OCI-LY3 (cell line): ENCODE measurements around the gene PNMA6E.

Source experiments
- H2AFZ ChIP-seq: fragments of 200-600, 300-600 bp; shearing (Covaris generic); 2 replicates; pipeline ENCODE4 v1.6.0; 2014; ENCODE audit warnings: antibody characterized with exemption, low read depth, low read length
- H3K27ac ChIP-seq: fragments of 200-600, 300-600 bp; sonication (generic); 2 replicates; pipeline ENCODE4 v1.5.1; 2014; ENCODE audit warnings: mild to moderate bottlenecking, low read length, moderate library complexity, mixed read lengths
- H3K27me3 ChIP-seq: fragments of 200-600, 300-600 bp; sonication (generic); 2 replicates; pipeline ENCODE4 v1.6.1; 2014; ENCODE audit warnings: low read depth, low read length, mixed read lengths
- H3K36me3 ChIP-seq: fragments of 200-600, 300-600 bp; sonication (generic); replicated peaks from 2 replicates; pipeline ENCODE3; 2014; ENCODE audit warnings: low read depth, low read length, mixed read lengths
- H3K4me1 ChIP-seq: fragments of 300-600, 200-600 bp; sonication (generic); 2 replicates; pipeline ENCODE4 v1.6.1; 2014; ENCODE audit warnings: low read length, mixed read lengths
- H3K4me2 ChIP-seq: fragments of 200-600, 300-600 bp; sonication (generic); 2 replicates; pipeline ENCODE4 v1.6.1; 2014; ENCODE audit warnings: low read length, mixed read lengths
- H3K4me3 ChIP-seq: fragments of 300-600, 200-600 bp; sonication (generic); 2 replicates; pipeline ENCODE4 v1.5.1; 2014; ENCODE audit warnings: antibody characterized with exemption, mild to moderate bottlenecking, low read length, moderate library complexity
- H3K79me2 ChIP-seq: fragments of 300-600, 200-600 bp; shearing (Covaris generic); 2 replicates; pipeline ENCODE4 v1.6.1; 2014; ENCODE audit warnings: mild to moderate bottlenecking, low read length, mixed read lengths
- H3K9ac ChIP-seq: fragments of 300-600, 200-600 bp; shearing (Covaris generic); 2 replicates; pipeline ENCODE4 v1.6.0; 2014; ENCODE audit warnings: mild to moderate bottlenecking, low read length, moderate library complexity
- H3K9me3 ChIP-seq: fragments of 200-600, 300-600 bp; shearing (Covaris generic); 2 replicates; pipeline ENCODE4 v1.6.1; 2014; ENCODE audit warnings: low read length, mixed read lengths; ENCODE audit not compliant: insufficient read depth
- H4K20me1 ChIP-seq: fragments of 200-600, 300-600 bp; sonication (generic); 2 replicates; pipeline ENCODE4 v1.6.1; 2016; ENCODE audit warnings: low read length, mixed read lengths; ENCODE audit not compliant: insufficient read depth
- CTCF ChIP-seq: fragments of 200-600, 300-600 bp; sonication (generic); IDR thresholded peaks from 2 replicates; pipeline ENCODE4 v1.5.1; 2014; ENCODE audit warnings: antibody characterized with exemption, low read length, low read depth
- EZH2phosphoT487 ChIP-seq: fragments of 200-600 bp; shearing (Covaris generic); IDR thresholded peaks from 2 replicates; pipeline ENCODE4 v1.6.1; 2018; ENCODE audit warnings: antibody characterized with exemption, mixed run types, low read depth

The PNMA6E gene

GRCh38 chrX:153434801-153435200 lies 33.7 kb upstream of the PNMA6E start:
- Histone ChIP-seq H4K20me1 (no peaks in the 10 kb centered on the region), H3K9me3 (no peaks in the 10 kb centered on the region), H3K36me3 (no peaks in the 10 kb centered on the region), H3K27ac (no peak overlapping the region), H2AFZ (no peak overlapping the region), H3K27me3 (no peaks in the 10 kb centered on the region), H3K4me3 (no peak overlapping the region), H3K79me2 (no peaks in the 10 kb centered on the region), H3K4me1 (no peaks in the 10 kb centered on the region), H3K9ac (no peak overlapping the region), H3K4me2 (no peak overlapping the region)
- no peak for TF ChIP-seq EZH2phosphoT487
- TF ChIP-seq CTCF: no peak

GRCh38 chrX:153433781-153434285 lies 32.7 kb upstream of the PNMA6E start:
- Histone ChIP-seq H4K20me1 (no peaks in the 10 kb centered on the region), H3K36me3 (no peaks in the 10 kb centered on the region), H3K9ac (no peak overlapping the region), H3K27me3 (no peaks in the 10 kb centered on the region), H3K4me1 (no peaks in the 10 kb centered on the region), H3K4me3 (no peak overlapping the region), H3K27ac (no peak overlapping the region), H3K9me3 (no peaks in the 10 kb centered on the region), H3K4me2 (no peak overlapping the region), H3K79me2 (no peaks in the 10 kb centered on the region), H2AFZ (no peak overlapping the region)
- TF ChIP-seq CTCF (no peak), EZH2phosphoT487 (no peak)

GRCh38 chrX:153433161-153433680 lies 32.1 kb upstream of the PNMA6E start:
- no peaks in the 10 kb centered on the region for H4K20me1 ChIP-seq
- TF ChIP-seq CTCF: no peak
- no peak for TF ChIP-seq EZH2phosphoT487
- H3K9me3 ChIP-seq: no peaks in the 10 kb centered on the region
- no peak overlapping the region for H2AFZ ChIP-seq
- no peaks in the 10 kb centered on the region for H3K36me3 ChIP-seq
- H3K79me2 ChIP-seq: no peaks in the 10 kb centered on the region
- H3K4me2 ChIP-seq: no peak overlapping the region
- no peaks in the 10 kb centered on the region for H3K4me1 ChIP-seq
- no peak overlapping the region for H3K9ac ChIP-seq
- H3K27ac ChIP-seq: no peak overlapping the region
- H3K27me3 ChIP-seq: no peaks in the 10 kb centered on the region
- no peak overlapping the region for H3K4me3 ChIP-seq

- Histone ChIP-seq H3K4me1 (no peaks in the 10 kb centered on the region), H3K79me2 (no peaks in the 10 kb centered on the region), H3K9me3 (no peaks in the 10 kb centered on the region), H3K4me2 (no peak overlapping the region), H3K27me3 (no peaks in the 10 kb centered on the region), H3K36me3 (no peaks in the 10 kb centered on the region), H2AFZ (no peak overlapping the region), H3K27ac (no peak overlapping the region), H3K9ac (no peak overlapping the region), H3K4me3 (no peak overlapping the region), H4K20me1 (no peaks in the 10 kb centered on the region)
- no peak for TF ChIP-seq EZH2phosphoT487
Measured at GRCh38 chrX:153430796-153431195, 29.6 kb upstream of the PNMA6E start.
